Motor neuron (in vitro differentiated cells): ENCODE measurements around the gene RTN4RL1. TPM values are rescaled to one million over a fixed set of nuclear protein-coding genes. Genes with fewer than 3 reads are reported as not detected.

Experiments used
- ATAC-seq, 8 experiments: fragments of 200-7000 bp; cut with Tn5 transposase; replicated peaks in 6 of 8; 2 replicates each; pipeline ENCODE4 v1.8.0; 2021; ENCODE audit warnings: mild to moderate bottlenecking in 8 of 8, moderate library complexity in 8 of 8
- H3K27ac ChIP-seq, 2 donors: fragments of 250-450 bp; sonication (Bioruptor Pico); 2 replicates each; pipeline ENCODE4 v1.9.0; 2021; ENCODE audit warnings: antibody characterized with exemption in 2 of 2, mild to moderate bottlenecking in 2 of 2, moderate library complexity in 1 of 2
- H3K4me1 ChIP-seq, 2 donors: fragments of 250-450 bp; sonication (Bioruptor Pico); replicated peaks in 1 of 2; 2 replicates each; pipeline ENCODE4 v1.6.1; 2021; ENCODE audit warnings: antibody characterized with exemption in 2 of 2, mild to moderate bottlenecking in 2 of 2, moderate library complexity in 1 of 2
- H3K4me3 ChIP-seq, 5 donors: fragments of 250-450 bp; sonication (Bioruptor Pico); 2 replicates each; pipeline ENCODE4 v1.9.0; 2021; ENCODE audit warnings: antibody characterized with exemption in 5 of 5, mild to moderate bottlenecking in 5 of 5, moderate library complexity in 4 of 5
- WGBS, 10 experiments: fragments of 450-650 bp; shearing (Covaris generic); methylation state at CpG; one replicate each; pipeline ENCODE4 v1.0.0; 2022; 5-methylcytosine and 5-hydroxymethylcytosine counted together
- in situ Hi-C, 9 experiments: fragments of 400-800 bp; cut with MboI; loops; one replicate each; pipeline ENCODE4 v1.15.0; 2021; ENCODE audit warnings: low sequenced_read_pairs in 9 of 9, low pct_unique_long_range_greater_than_20kb in 2 of 9; ENCODE audit not compliant: unreplicated experiment in 9 of 9
- total RNA-seq, 8 experiments: library from RNA; unstranded; fragments of 300-600 nt; gene quantifications; 2 replicates each; pipeline versions ENCODE4 v1.2.3 to v1.2.4, GENCODE V29; 2022

RTN4RL1 gene
- total RNA-seq, 8 experiments from 2014 or later = 0.41 to 3.6 (median 1.6) TPM

- whole genome bisulfite sequencing, 10 experiments = 0 to 96% (median 45%) methylated on average over 1 to 15 of the region's 27 CpGs; no CpG with 5 or more reads in 4 of the 10 experiments
- peak overlapping the region in 1 of 2 donors; percentile 61 for H3K27ac ChIP-seq
- ATAC-seq = peak in 7 of 8 experiments; percentile 13 to 50 (median 28)
- in situ Hi-C loops = no loop called here
- H3K4me3 ChIP-seq = no peak overlapping the region
- H3K4me1 ChIP-seq = peaks cover 31% of the 10 kb centered on the region in 2 donors
Observed at GRCh38 chr17:1939981-1940809, 84.9 kb downstream of the RTN4RL1 start.

GRCh38 chr17:1937461-1937860 is 87.7 kb downstream of the RTN4RL1 start:
- in situ Hi-C loops = no loop called here
- H3K4me3 ChIP-seq = no peak overlapping the region
- no peak for ATAC-seq
- 63 to 100% (median 82%) methylated on average over 2 to 14 of the region's 25 CpGs; no CpG with 5 or more reads in 4 of the 10 experiments for WGBS, 10 experiments
- H3K27ac ChIP-seq = no peak overlapping the region
- H3K4me1 ChIP-seq = peaks cover 42 to 48% of the 10 kb centered on the region in 2 donors

- Histone ChIP-seq H3K4me3 (no peak overlapping the region), H3K27ac (no peak overlapping the region), H3K4me1 (peaks cover 43 to 48% of the 10 kb centered on the region in 2 donors)
- no peak for ATAC-seq
- in situ Hi-C loops = no loop called here
- 80 to 100% (median 91%) methylated on average over 1 to 6 of the region's 28 CpGs; no CpG with 5 or more reads in 7 of the 10 experiments for WGBS, 10 experiments
Observed at GRCh38 chr17:1936766-1937165, 88.4 kb downstream of the RTN4RL1 start.

- peaks cover 41 to 43% of the 10 kb centered on the region in 2 donors for H3K4me1 ChIP-seq
- WGBS, 10 experiments = 28 to 80% (median 74%) methylated on average over 2 to 10 of the region's 17 CpGs; no CpG with 5 or more reads in 5 of the 10 experiments
- H3K4me3 ChIP-seq = no peak overlapping the region
- in situ Hi-C loops = no loop called here
- ATAC-seq = no peak
- no peak overlapping the region for H3K27ac ChIP-seq
Observed at GRCh38 chr17:1934901-1935300, 90.2 kb downstream of the RTN4RL1 start.

GRCh38 chr17:1933875-1934715 is 91.0 kb downstream of the RTN4RL1 start:
- no peak overlapping the region for H3K27ac ChIP-seq

GRCh38 chr17:1931844-1932579 is 93.1 kb downstream of the RTN4RL1 start:
- H3K27ac ChIP-seq = peak overlapping the region; percentile 13 to 39
- peaks cover 45 to 51% of the 10 kb centered on the region in 2 donors for H3K4me1 ChIP-seq
- WGBS, 10 experiments = 3 to 44% (median 10%) methylated on average over 1 to 5 of the region's 27 CpGs; no CpG with 5 or more reads in 7 of the 10 experiments
- in situ Hi-C loops = no loop called here
- H3K4me3 ChIP-seq = no peak overlapping the region
- ATAC-seq = peak; percentile 88 to 95 (median 91)

More at GRCh38 chr17:1933875-1934715, 91.0 kb downstream of the RTN4RL1 start:
- 40 to 100% (median 85%) methylated on average over 1 to 7 of the region's 27 CpGs; no CpG with 5 or more reads in 3 of the 10 experiments for WGBS, 10 experiments
- H3K4me3 ChIP-seq = no peak overlapping the region
- H3K4me1 ChIP-seq = peaks cover 42 to 46% of the 10 kb centered on the region in 2 donors
- in situ Hi-C loops = no loop called here
- no peak for ATAC-seq

GRCh38 chr17:1930337-1930645 is 94.8 kb downstream of the RTN4RL1 start:
- no peak overlapping the region for H3K4me3 ChIP-seq
- H3K27ac ChIP-seq = peak overlapping the region; percentile 24 to 62
- ATAC-seq = peak in 5 of 8 experiments; percentile 29 to 56 (median 39)
- WGBS, 10 experiments = 0 to 100% (median 43%) methylated on average over 1 to 4 of the region's 8 CpGs; no CpG with 5 or more reads in 6 of the 10 experiments
- in situ Hi-C loops = no loop called here
- peaks cover 45 to 51% of the 10 kb centered on the region in 2 donors for H3K4me1 ChIP-seq

GRCh38 chr17:1928976-1929375 is 96.2 kb downstream of the RTN4RL1 start:
- peaks cover 38 to 45% of the 10 kb centered on the region in 2 donors for H3K4me1 ChIP-seq
- 0 to 73% (median 44%) methylated on average over 3 to 9 of the region's 12 CpGs; no CpG with 5 or more reads in 5 of the 10 experiments for WGBS, 10 experiments
- H3K4me3 ChIP-seq = no peak overlapping the region
- H3K27ac ChIP-seq = peak overlapping the region in 1 of 2 donors; percentile 12
- ATAC-seq = peak in 3 of 8 experiments; percentile 9 to 20 (median 16)
- in situ Hi-C loops = no loop called here

- H3K4me3 ChIP-seq = no peak overlapping the region
- WGBS, 10 experiments = 60 to 92% (median 70%) methylated on average over 2 to 3 of the region's 19 CpGs; no CpG with 5 or more reads in 7 of the 10 experiments
- peaks cover 33 to 35% of the 10 kb centered on the region in 2 donors for H3K4me1 ChIP-seq
- in situ Hi-C loops = loop anchor here in 2 of 9 experiments (25.0 kb wide), 2 partner anchors 116 to 366 kb away; partner anchors contain the start of genes DPH1 (in 2 of the 2), OVCA2 (in 2 of the 2) and RTN4RL1 (in 2 of the 2)
- no peak overlapping the region for H3K27ac ChIP-seq
- no peak for ATAC-seq
Observed at GRCh38 chr17:1920948-1921351, 104.2 kb downstream of the RTN4RL1 start.

GRCh38 chr17:1919201-1919600 is 105.9 kb downstream of the RTN4RL1 start:
- in situ Hi-C loops = loop anchor here in 6 of 9 experiments (10.0 to 25.0 kb wide), 3 partner anchors 106 to 368 kb away; partner anchors contain the start of genes RTN4RL1 (in 6 of the 6), DPH1 (in 2 of the 6) and OVCA2 (in 2 of the 6)
- Histone ChIP-seq H3K27ac (peak overlapping the region; percentile 2 to 70), H3K4me3 (no peak overlapping the region), H3K4me1 (peaks cover 41 to 51% of the 10 kb centered on the region in 2 donors)
- WGBS, 10 experiments = 0 to 100% (median 50%) methylated on average over 1 to 8 of the region's 13 CpGs; no CpG with 5 or more reads in 4 of the 10 experiments
- ATAC-seq = peak in 5 of 8 experiments; percentile 85 to 89 (median 87)

- Histone ChIP-seq H3K4me3 (no peak overlapping the region), H3K4me1 (peaks cover 41 to 51% of the 10 kb centered on the region in 2 donors), H3K27ac (peak overlapping the region; percentile 2 to 70)
- 43 to 100% (median 90%) methylated on average over 1 to 13 of the region's 29 CpGs; no CpG with 5 or more reads in 1 of the 10 experiments for WGBS, 10 experiments
- in situ Hi-C loops = loop anchor here in 6 of 9 experiments (10.0 to 25.0 kb wide), 3 partner anchors 106 to 369 kb away; partner anchors contain the start of genes RTN4RL1 (in 6 of the 6), DPH1 (in 2 of the 6) and OVCA2 (in 2 of the 6)
- no peak for ATAC-seq
Observed at GRCh38 chr17:1918346-1919162, 106.6 kb downstream of the RTN4RL1 start.
